AG20443 (cell line): ENCODE measurements around the gene BMP8B.

Experiments
- DNase-seq: peaks from one replicate; pipeline ENCODE4 v3.0.0; 2012; ENCODE audit warnings: low spot score, mixed read lengths

BMP8B gene

GRCh38 chr1:39758556-39759435 lies 29.9 kb downstream of the BMP8B start:
- DNase-seq, result no peak

- no peak for DNase-seq
Observed at GRCh38 chr1:39757501-39757900, 31.2 kb downstream of the BMP8B start.

- DNase-seq, result no peak
Observed at GRCh38 chr1:39755965-39756659, 32.6 kb downstream of the BMP8B start.

- no peak for DNase-seq
Observed at GRCh38 chr1:39754906-39755504, 33.7 kb downstream of the BMP8B start.

GRCh38 chr1:39754026-39754570 lies 34.6 kb downstream of the BMP8B start:
- no peak for DNase-seq

- DNase-seq, result no peak
Observed at GRCh38 chr1:39753132-39754025, 35.3 kb downstream of the BMP8B start.

- DNase-seq, result no peak
Observed at GRCh38 chr1:39752703-39753102, 36.0 kb downstream of the BMP8B start.

GRCh38 chr1:39751595-39751994 lies 37.1 kb downstream of the BMP8B start:
- DNase-seq, result no peak

- DNase-seq, result no peak
Observed at GRCh38 chr1:39745016-39745670, 43.5 kb downstream of the BMP8B start.

- DNase-seq, result peak; percentile 97
Observed at GRCh38 chr1:39738622-39739366, 49.9 kb downstream of the BMP8B start, which contains the start of gene PPIE. PPIE (plus strand) TSS chr1:39738882; CDS start chr1:39738901, 19 bp downstream.

GRCh38 chr1:39737546-39738169 lies 51.0 kb downstream of the BMP8B start:
- no peak for DNase-seq

GRCh38 chr1:39735731-39736130 lies 52.9 kb downstream of the BMP8B start:
- DNase-seq, result no peak

- DNase-seq, result no peak
Observed at GRCh38 chr1:39733161-39733560, 55.5 kb downstream of the BMP8B start.

- no peak for DNase-seq
Observed at GRCh38 chr1:39732730-39733129, 55.9 kb downstream of the BMP8B start.

GRCh38 chr1:39729842-39730241 lies 58.8 kb downstream of the BMP8B start:
- DNase-seq, result no peak

GRCh38 chr1:39729030-39729429 lies 59.6 kb downstream of the BMP8B start:
- peak; percentile 38 for DNase-seq

- no peak for DNase-seq
Observed at GRCh38 chr1:39727932-39728317, 60.7 kb downstream of the BMP8B start.

GRCh38 chr1:39727221-39727931 lies 61.3 kb downstream of the BMP8B start:
- no peak for DNase-seq

GRCh38 chr1:39726600-39726999 lies 62.1 kb downstream of the BMP8B start:
- no peak for DNase-seq
